ENCODE results near the gene PKDREJ. TPM values are rescaled to one million over a fixed set of nuclear protein-coding genes. Genes with fewer than 3 reads are reported as not detected.

Gene PKDREJ
- total RNA-seq, 1 donor from 2014 or later = 0.13 TPM

GRCh38 chr22:46290121-46290842, 27.1 kb upstream of the PKDREJ start:
- DNase-seq (ENCODE audit: low spot score) = no peak

GRCh38 chr22:46289244-46289891, 26.2 kb upstream of the PKDREJ start:
- no peak for DNase-seq (ENCODE audit: low spot score)

- no peak for DNase-seq (ENCODE audit: low spot score)
Measured at GRCh38 chr22:46288846-46289243, 25.7 kb upstream of the PKDREJ start.

- DNase-seq (ENCODE audit: low spot score) = no peak
Measured at GRCh38 chr22:46287873-46288751, 25.0 kb upstream of the PKDREJ start.

- no peak for DNase-seq (ENCODE audit: low spot score)
Measured at GRCh38 chr22:46286941-46287872, 24.1 kb upstream of the PKDREJ start.

- DNase-seq (ENCODE audit: low spot score) = no peak
Measured at GRCh38 chr22:46286006-46286405, 22.9 kb upstream of the PKDREJ start.

GRCh38 chr22:46281866-46282678, 18.9 kb upstream of the PKDREJ start:
- DNase-seq (ENCODE audit: low spot score) = no peak

- DNase-seq (ENCODE audit: low spot score) = no peak
Measured at GRCh38 chr22:46280999-46281623, 18.0 kb upstream of the PKDREJ start.

GRCh38 chr22:46280063-46280817, 17.1 kb upstream of the PKDREJ start:
- no peak for DNase-seq (ENCODE audit: low spot score)

- no peak for DNase-seq (ENCODE audit: low spot score)
Measured at GRCh38 chr22:46278656-46279645, 15.8 kb upstream of the PKDREJ start.

- no peak for DNase-seq (ENCODE audit: low spot score)
Measured at GRCh38 chr22:46276563-46276962, 13.4 kb upstream of the PKDREJ start.

- DNase-seq (ENCODE audit: low spot score) = no peak
Measured at GRCh38 chr22:46275455-46276122, 12.4 kb upstream of the PKDREJ start.

GRCh38 chr22:46274381-46274780, 11.2 kb upstream of the PKDREJ start:
- DNase-seq (ENCODE audit: low spot score) = no peak

- no peak for DNase-seq (ENCODE audit: low spot score)
Measured at GRCh38 chr22:46273432-46274148, 10.4 kb upstream of the PKDREJ start.

- no peak for DNase-seq (ENCODE audit: low spot score)
Measured at GRCh38 chr22:46272762-46273431, 9.8 kb upstream of the PKDREJ start.

- DNase-seq (ENCODE audit: low spot score) = no peak
Measured at GRCh38 chr22:46272196-46272595, 9.1 kb upstream of the PKDREJ start.
